ENCODE results near the gene TANGO6. TPM values are rescaled to one million over a fixed set of nuclear protein-coding genes. Genes with fewer than 3 reads are reported as not detected.

The TANGO6 gene
- total RNA-seq, 2 experiments from 2014 or later, result 17.1 to 18.1 TPM

DNA sequence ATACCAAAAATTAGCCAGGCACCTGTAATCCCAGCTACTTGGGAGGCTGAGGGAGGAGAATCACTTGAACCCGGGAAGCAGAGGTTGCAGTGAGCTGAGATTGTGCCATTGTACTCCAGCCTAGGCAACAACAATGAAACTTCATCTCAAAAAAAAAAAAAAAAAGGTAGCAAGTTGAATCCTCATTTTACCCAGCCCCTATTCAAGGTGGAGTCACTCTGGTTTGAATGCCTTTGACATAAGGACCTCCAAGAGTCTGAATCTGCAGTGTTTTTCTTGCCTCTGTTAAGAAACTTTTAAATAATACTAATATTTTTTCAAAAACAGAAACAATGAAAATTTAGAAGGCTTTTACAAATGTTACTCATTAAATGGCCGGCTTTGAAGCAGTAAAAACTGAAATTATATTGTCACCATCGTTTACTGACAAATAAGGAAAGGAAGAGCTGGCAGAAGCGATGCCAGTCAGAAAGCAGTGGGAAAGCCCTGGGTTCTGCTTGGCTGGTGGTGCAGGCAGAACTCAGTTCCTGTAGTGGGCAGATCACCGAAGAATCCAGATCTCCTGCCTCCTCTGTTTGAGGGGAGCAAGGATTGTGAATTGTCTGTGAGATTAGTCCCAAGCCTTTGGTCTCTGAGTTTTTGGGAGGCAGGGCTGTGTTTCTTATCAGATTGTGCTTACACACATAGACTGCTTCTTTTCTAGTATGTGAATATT lies 162.5 kb downstream of the TANGO6 start:
- ChIA-PET POLR2A (interaction anchor here (0.7 kb wide), 1 partner anchor 156 kb away, joined by 4 read pairs; no protein-coding TSS in a partner anchor), CTCF (no interaction called here)

DNA sequence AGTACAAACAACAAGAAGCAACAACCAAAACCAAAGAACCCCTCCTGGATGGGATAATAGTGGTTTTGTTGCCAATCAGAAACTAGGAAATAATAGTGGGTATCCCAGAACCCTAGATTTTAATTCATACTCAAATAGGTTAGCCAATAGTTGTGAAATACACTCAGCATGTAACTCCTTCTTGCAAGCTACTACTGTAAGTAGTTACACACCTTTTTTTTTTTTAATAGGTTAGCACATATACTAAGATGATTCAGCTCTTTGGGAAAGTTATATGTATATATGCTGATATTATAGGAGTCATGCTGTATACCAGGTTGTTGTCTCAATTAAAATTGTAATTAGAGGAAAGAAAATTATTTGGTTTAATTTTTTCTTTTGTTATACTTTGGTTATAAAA lies 169.6 kb downstream of the TANGO6 start:
- TF ChIP-seq, protein P1, sequence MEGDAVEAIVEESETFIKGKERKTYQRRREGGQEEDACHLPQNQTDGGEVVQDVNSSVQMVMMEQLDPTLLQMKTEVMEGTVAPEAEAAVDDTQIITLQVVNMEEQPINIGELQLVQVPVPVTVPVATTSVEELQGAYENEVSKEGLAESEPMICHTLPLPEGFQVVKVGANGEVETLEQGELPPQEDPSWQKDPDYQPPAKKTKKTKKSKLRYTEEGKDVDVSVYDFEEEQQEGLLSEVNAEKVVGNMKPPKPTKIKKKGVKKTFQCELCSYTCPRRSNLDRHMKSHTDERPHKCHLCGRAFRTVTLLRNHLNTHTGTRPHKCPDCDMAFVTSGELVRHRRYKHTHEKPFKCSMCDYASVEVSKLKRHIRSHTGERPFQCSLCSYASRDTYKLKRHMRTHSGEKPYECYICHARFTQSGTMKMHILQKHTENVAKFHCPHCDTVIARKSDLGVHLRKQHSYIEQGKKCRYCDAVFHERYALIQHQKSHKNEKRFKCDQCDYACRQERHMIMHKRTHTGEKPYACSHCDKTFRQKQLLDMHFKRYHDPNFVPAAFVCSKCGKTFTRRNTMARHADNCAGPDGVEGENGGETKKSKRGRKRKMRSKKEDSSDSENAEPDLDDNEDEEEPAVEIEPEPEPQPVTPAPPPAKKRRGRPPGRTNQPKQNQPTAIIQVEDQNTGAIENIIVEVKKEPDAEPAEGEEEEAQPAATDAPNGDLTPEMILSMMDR (IDR thresholded peaks at IDR 0.05), result no peak
- DNase-seq, result no peak
- Histone ChIP-seq H3K27me3 (ENCODE audit: control insufficient read depth in 1 of 2, insufficient read depth in 2 of 2, low read length in 2 of 2) (no peaks in the 10 kb centered on the region), H3K4me1 (ENCODE audit: insufficient read depth, low read length) (no peaks in the 10 kb centered on the region), H3K4me3 (ENCODE audit: low read length) (no peak overlapping the region), H3K9me3 (ENCODE audit: control insufficient read depth in 1 of 2, insufficient read depth in 1 of 2, low read length in 2 of 2) (no peaks in the 10 kb centered on the region), H3K36me3 (ENCODE audit: insufficient read depth, low read length) (peaks cover 7% of the 10 kb centered on the region), H3K27ac (ENCODE audit: low read depth in 1 of 2, low read length in 2 of 2) (no peak overlapping the region)
- Mint-ChIP-seq H3K27me3 (no peaks in the 10 kb centered on the region), H3K36me3 (ENCODE audit: low read depth) (peaks cover 48% of the 10 kb centered on the region), H3K4me1 (ENCODE audit: low read depth) (no peaks in the 10 kb centered on the region), H3K9me3 (no peaks in the 10 kb centered on the region), H3K4me3 (no peak overlapping the region), H3K27ac (no peak overlapping the region)
- ChIA-PET CTCF (no interaction called here), POLR2A (no interaction called here)
- no peak for ATAC-seq (ENCODE audit: poor library complexity)
- intact Hi-C loops (cut with DNase I, micrococcal nuclease), result no loop called here

More for the DNA sequence above, 162.5 kb downstream of the TANGO6 start:
- H3K4me1 Mint-ChIP-seq (ENCODE audit: low read depth), result no peaks in the 10 kb centered on the region
- no peak overlapping the region for H3K27ac Mint-ChIP-seq
- Histone ChIP-seq H3K4me3 (ENCODE audit: low read length) (no peak overlapping the region), H3K9me3 (ENCODE audit: control insufficient read depth in 1 of 2, insufficient read depth in 1 of 2, low read length in 2 of 2) (peaks cover 0 to 5% of the 10 kb centered on the region in 2 experiments), H3K27me3 (ENCODE audit: control insufficient read depth in 1 of 2, insufficient read depth in 2 of 2, low read length in 2 of 2) (no peaks in the 10 kb centered on the region), H3K4me1 (ENCODE audit: insufficient read depth, low read length) (no peaks in the 10 kb centered on the region), H3K27ac (ENCODE audit: low read depth in 1 of 2, low read length in 2 of 2) (no peak overlapping the region), H3K36me3 (ENCODE audit: insufficient read depth, low read length) (peaks cover 11% of the 10 kb centered on the region)
- ATAC-seq (ENCODE audit: poor library complexity), result no peak
- peaks cover 60% of the 10 kb centered on the region for H3K36me3 Mint-ChIP-seq (ENCODE audit: low read depth)
- no peaks in the 10 kb centered on the region for H3K27me3 Mint-ChIP-seq
- no peak overlapping the region for H3K4me3 Mint-ChIP-seq
- peaks cover 3% of the 10 kb centered on the region for H3K9me3 Mint-ChIP-seq
- DNase-seq, result no peak
- TF ChIP-seq, protein P1 (IDR thresholded peaks at IDR 0.05), result no peak
- intact Hi-C loops (cut with DNase I, micrococcal nuclease), result no loop called here

DNA sequence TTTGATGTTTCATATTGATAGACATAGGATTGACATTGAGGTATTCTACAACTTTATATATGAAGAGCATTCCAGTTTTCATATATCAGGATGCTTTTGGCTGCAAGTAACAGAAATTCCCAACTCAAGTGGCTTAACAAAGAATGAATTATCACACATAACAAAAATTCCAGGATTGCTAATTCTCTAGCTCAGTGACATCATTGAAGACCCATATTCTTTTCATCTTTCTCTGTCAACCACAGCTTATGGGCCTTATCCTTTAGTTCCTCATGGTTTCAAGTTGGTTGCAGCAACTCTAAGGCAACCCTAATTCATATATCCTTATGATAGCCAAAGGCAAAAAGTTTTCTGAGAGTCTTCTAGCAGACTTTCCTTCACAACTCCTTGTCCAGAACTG lies 170.7 kb downstream of the TANGO6 start:
- H3K36me3 Mint-ChIP-seq (ENCODE audit: low read depth), result peaks cover 40% of the 10 kb centered on the region
- Histone ChIP-seq H3K4me3 (ENCODE audit: low read length) (no peak overlapping the region), H3K4me1 (ENCODE audit: insufficient read depth, low read length) (no peaks in the 10 kb centered on the region), H3K27ac (ENCODE audit: low read depth in 1 of 2, low read length in 2 of 2) (no peak overlapping the region), H3K36me3 (ENCODE audit: insufficient read depth, low read length) (peaks cover 3% of the 10 kb centered on the region), H3K27me3 (ENCODE audit: control insufficient read depth in 1 of 2, insufficient read depth in 2 of 2, low read length in 2 of 2) (no peaks in the 10 kb centered on the region), H3K9me3 (ENCODE audit: control insufficient read depth in 1 of 2, insufficient read depth in 1 of 2, low read length in 2 of 2) (no peaks in the 10 kb centered on the region)
- no peaks in the 10 kb centered on the region for H3K9me3 Mint-ChIP-seq
- H3K27me3 Mint-ChIP-seq, result no peaks in the 10 kb centered on the region
- no peak for ATAC-seq (ENCODE audit: poor library complexity)
- no peak overlapping the region for H3K27ac Mint-ChIP-seq
- CTCF ChIA-PET, result no interaction called here
- intact Hi-C loops (cut with DNase I, micrococcal nuclease), result no loop called here
- no peak overlapping the region for H3K4me3 Mint-ChIP-seq
- POLR2A ChIA-PET, result no interaction called here
- no peaks in the 10 kb centered on the region for H3K4me1 Mint-ChIP-seq (ENCODE audit: low read depth)
- TF ChIP-seq, protein P1 (IDR thresholded peaks at IDR 0.05), result no peak
- no peak for DNase-seq
